HepG2 (cell line): ENCODE measurements around the gene BAIAP3. TPM values are rescaled to one million over a fixed set of nuclear protein-coding genes. Genes with fewer than 3 reads are reported as not detected.

ENCODE experiments used
- ATAC-seq: fragments of 200-7000 bp; cut with Tn5 transposase; 3 replicates; pipeline ENCODE4 v1.9.1; 2020; ENCODE audit warnings: mild to moderate bottlenecking, moderate library complexity
- BruUV-seq: library from RNA; stranded (reverse); fragments of 400-500 nt; replicated peaks from 2 replicates; lab custom pipeline; 2021; lab: Mats Ljungman, UMichigan
- CTCF ChIA-PET: fragments of 300-600 bp; formaldehyde crosslinking; extraction: SDS; loops from one replicate; lab custom pipeline; 2021; ENCODE audit warnings: low total read pairs, inconsistent platforms, low intra/inter-chr PET ratio; lab: Yijun Ruan, JAX
- POLR2A ChIA-PET: fragments of 350-600 bp; sonication (Branson Sonifier 250); formaldehyde crosslinking; loops from one replicate; lab custom pipeline; 2020; ENCODE audit warnings: antibody characterized with exemption, inconsistent platforms; lab: Yijun Ruan, JAX
- DNase-seq: peaks from one replicate; pipeline ENCODE4 v3.0.0-alpha.2; 2015; ENCODE audit warnings: low spot score
- FAIRE-seq: peaks from 3 replicates; lab custom pipeline; 2011; peaks lifted over from hg19 to GRCh38; lab: Jason Lieb, UNC
- H2AFZ ChIP-seq: one replicate; pipeline ENCODE4 v1.6.1; 2011; ENCODE audit warnings: low read length, inconsistent platforms
- H3K27ac ChIP-seq: fragments of 300-600 bp; 3 replicates; pipeline ENCODE4 v1.8.0; 2011; ENCODE audit warnings: mixed run types, mild to moderate bottlenecking, mixed read lengths, low read length, inconsistent platforms; ENCODE audit not compliant: insufficient read depth; ENCODE audit errors: extremely low read length
- H3K27me3 ChIP-seq, 2 experiments: fragments of 200-600 bp in 1 of 2; 2 replicates in 1 of 2; 3 replicates in 1 of 2; pipeline versions ENCODE4 v1.6.0 to v1.8.0; 2011; ENCODE audit warnings: low read length in 2 of 2, mild to moderate bottlenecking in 2 of 2, moderate library complexity in 2 of 2, inconsistent platforms in 1 of 2; ENCODE audit not compliant: insufficient read depth in 2 of 2, control insufficient read depth in 1 of 2
- H3K36me3 ChIP-seq, 2 experiments: fragments of 200-600 bp in 1 of 2; replicated peaks in 1 of 2; 2 replicates in 1 of 2; 3 replicates in 1 of 2; pipeline versions ENCODE4 v1.5.1 to v1.8.0; 2011; ENCODE audit warnings: low read length in 2 of 2, inconsistent platforms in 1 of 2; ENCODE audit not compliant: insufficient read depth in 2 of 2, control insufficient read depth in 1 of 2
- H3K4me1 ChIP-seq: 2 replicates; pipeline ENCODE4 v1.5.1; 2012; ENCODE audit warnings: low read length, inconsistent platforms; ENCODE audit not compliant: insufficient read depth
- H3K4me2 ChIP-seq: 2 replicates; pipeline ENCODE4 v1.6.0; 2011; ENCODE audit warnings: low read depth, low read length, inconsistent platforms
- H3K4me3 ChIP-seq, 3 experiments: fragments of 200-600 bp in 1 of 3; sonication (generic), shearing (Covaris generic) in 1 of 3; replicated peaks in 1 of 3; 2 replicates each; pipeline ENCODE4 v1.5.1; 2011 to 2016; ENCODE audit warnings: low read length in 3 of 3, inconsistent platforms in 2 of 3, low read depth in 2 of 3, mild to moderate bottlenecking in 2 of 3, control low read depth in 1 of 3, mixed read lengths in 1 of 3; ENCODE audit not compliant: insufficient read depth in 1 of 3
- H3K79me2 ChIP-seq: one replicate; pipeline ENCODE4 v1.6.1; 2011; ENCODE audit warnings: low read length, inconsistent platforms; ENCODE audit not compliant: insufficient read depth
- H3K9ac ChIP-seq: 2 replicates; pipeline ENCODE4 v1.6.0; 2011; ENCODE audit warnings: mild to moderate bottlenecking, low read depth, low read length, inconsistent platforms; ENCODE audit not compliant: insufficient read depth
- H3K9me3 ChIP-seq: 2 replicates; pipeline ENCODE4 v1.5.1; 2012; ENCODE audit warnings: mild to moderate bottlenecking, low read length
- H4K20me1 ChIP-seq: 2 replicates; pipeline ENCODE4 v1.6.0; 2011; ENCODE audit warnings: inconsistent platforms, mild to moderate bottlenecking, low read length, moderate library complexity; ENCODE audit not compliant: insufficient read depth
- CBFB ChIP-seq: sonication (generic); formaldehyde crosslinking; IDR thresholded peaks from 2 replicates; pipeline ENCODE4 v1.4.0; 2020; ENCODE audit warnings: missing genetic modification reagents
- CEBPZ ChIP-seq: IDR thresholded peaks from 2 replicates; pipeline ENCODE4 v1.6.1; 2012; ENCODE audit warnings: low read length, improper control_type of control experiment
- HNF1B ChIP-seq: sonication (generic); formaldehyde crosslinking; IDR thresholded peaks from 2 replicates; pipeline ENCODE4 v1.5.1; 2020; ENCODE audit warnings: mild to moderate bottlenecking, moderate library complexity, missing genetic modification reagents
- KDM1A ChIP-seq: IDR thresholded peaks from 2 replicates; pipeline ENCODE4 v1.6.1; 2016; ENCODE audit warnings: missing compliant biosample characterization
- KLF11 ChIP-seq: IDR thresholded peaks from 2 replicates; pipeline ENCODE4 v1.6.1; 2016; ENCODE audit warnings: missing compliant biosample characterization
- MED13 ChIP-seq: sonication (generic); formaldehyde crosslinking; IDR thresholded peaks from 2 replicates; pipeline ENCODE4 v1.5.0; 2020; ENCODE audit warnings: missing genetic modification reagents
- MYPOP ChIP-seq: sonication (generic); formaldehyde crosslinking; IDR thresholded peaks from 2 replicates; pipeline ENCODE4 v1.8.1; 2023; ENCODE audit warnings: mild to moderate bottlenecking, moderate library complexity, missing genetic modification reagents
- RXRB ChIP-seq: IDR thresholded peaks from 2 replicates; pipeline ENCODE4 v1.6.1; 2016; ENCODE audit warnings: borderline replicate concordance, missing genetic modification reagents, missing compliant biosample characterization
- TBX3 ChIP-seq: fragments of 450-650 bp; IDR thresholded peaks from 2 replicates; pipeline ENCODE4 v1.6.1; 2017; ENCODE audit warnings: antibody characterized with exemption, mild to moderate bottlenecking, inconsistent platforms, borderline replicate concordance
- ZNF746 ChIP-seq: sonication (generic); formaldehyde crosslinking; IDR thresholded peaks from 2 replicates; pipeline ENCODE4 v1.8.0; 2022; ENCODE audit warnings: mild to moderate bottlenecking, missing genetic modification reagents
- WGBS: methylation state at CpG from one replicate; pipeline ENCODE4 v1.1.6; 2017; ENCODE audit warnings: low lambda C conversion rate; 5-methylcytosine and 5-hydroxymethylcytosine counted together
- in situ Hi-C: cut with HindIII; loops from 2 replicates; pipeline ENCODE4 v1.10.0; 2017; ENCODE audit warnings: low pct_unique_long_range_greater_than_20kb; ENCODE audit not compliant: extremely low pct_ligation_motif_present
- intact Hi-C: fragments of 100-400 bp; cut with micrococcal nuclease; formaldehyde crosslinking; loops from one replicate; pipeline ENCODE4 v1.10.0; 2022; ENCODE audit not compliant: unreplicated experiment
- polyA plus RNA-seq, 8 experiments: library from polyadenylated mRNA; depleted of rRNA in 3 of 8; stranded (reverse) in 7 of 8; unstranded in 1 of 8; fragments of >200 nt; fragmentation: Illumina TruSeq in 4 of 8; extraction: Trizol in 4 of 8; gene quantifications; 2 replicates each; pipeline versions ENCODE4 v1.2.1 to v1.2.3, GENCODE V29; 2011 to 2016; ENCODE audit warnings: low read depth in 4 of 8, missing spikeins in 1 of 8, mixed read lengths in 1 of 8; ENCODE audit not compliant: insufficient read depth in 1 of 8
- total RNA-seq, 5 experiments: library from RNA; depleted of rRNA; stranded (reverse); fragments of >200 nt; fragmentation: Illumina TruSeq; extraction: Trizol; gene quantifications; 2 replicates each; pipeline ENCODE4 v1.2.3, GENCODE V29; 2016; ENCODE audit warnings: low read depth in 1 of 5

BAIAP3 gene
- total and polyA plus RNA-seq, 2 of the 13 experiments (the other 11 are each of a cell fraction or from before 2014, with no cell fraction given) = 3.2 to 5.7 TPM

- TF ChIP-seq HNF1B (CRISPR knock-in tag) (no peak), ZNF746 (no peak), KDM1A (CRISPR knock-in tag) (no peak)
These were observed 56.9 kb downstream of the BAIAP3 start (continued) for GRCh38 chr16:1390239-1390779.

- Histone ChIP-seq H2AFZ (no peak overlapping the region), H3K27ac (no peak overlapping the region), H4K20me1 (no peaks in the 10 kb centered on the region), H3K9me3 (no peaks in the 10 kb centered on the region), H3K4me3 (no peak overlapping the region), H3K4me2 (no peak overlapping the region)
- no TSS peak for BruUV-seq
- WGBS = 92% methylated on average over 17 of the region's 17 CpGs
- POLR2A ChIA-PET = no interaction called here
- DNase-seq = no peak
- no peak for ATAC-seq
- no peak for TF ChIP-seq CBFB (CRISPR knock-in tag)
- no peak for TF ChIP-seq CEBPZ
- no peak for TF ChIP-seq MED13 (CRISPR knock-in tag)
- no peak for TF ChIP-seq KLF11 (CRISPR knock-in tag)
- no peak for TF ChIP-seq TBX3
- TF ChIP-seq RXRB = no peak
- no peak for TF ChIP-seq MYPOP (CRISPR knock-in tag)
- TF ChIP-seq, all 625 proteins: peak for 0
- H3K27me3 ChIP-seq = no peaks in the 10 kb centered on the region
- no peak overlapping the region for H3K9ac ChIP-seq
- intact Hi-C loops = no loop called here
- peaks cover 4% of the 10 kb centered on the region in 2 experiments; a peak in 3 of 5 replicates for H3K36me3 ChIP-seq
- H3K4me1 ChIP-seq = no peaks in the 10 kb centered on the region
- CTCF ChIA-PET = no interaction called here
- FAIRE-seq = no peak
- in situ Hi-C loops = no loop called here
- H3K79me2 ChIP-seq = no peaks in the 10 kb centered on the region
These were observed 59.4 kb downstream of the BAIAP3 start for GRCh38 chr16:1392826-1393225.
